Hepatocyte (in vitro differentiated cells): ENCODE measurements around the gene CELF5. TPM values are rescaled to one million over a fixed set of nuclear protein-coding genes. Genes with fewer than 3 reads are reported as not detected.
A peak's percentile ranks its signal among the peaks of the same experiment; 100 is the strongest.

ENCODE experiments used
- DNase-seq: peaks from one replicate; pipeline ENCODE4 v3.0.0-alpha.2; 2016; ENCODE audit warnings: low spot score
- H2AFZ ChIP-seq: fragments of 200-600 bp; sonication (generic); 2 replicates; pipeline ENCODE4 v1.6.0; 2016; ENCODE audit warnings: antibody characterized with exemption, mild to moderate bottlenecking
- H3K27ac ChIP-seq: fragments of 200-600 bp; sonication (generic); 2 replicates; pipeline ENCODE4 v1.5.1; 2016; ENCODE audit warnings: mild to moderate bottlenecking
- H3K27me3 ChIP-seq: fragments of 200-600 bp; sonication (generic); 2 replicates; pipeline ENCODE4 v1.6.1; 2016
- H3K36me3 ChIP-seq: fragments of 200-600 bp; sonication (generic); replicated peaks from 2 replicates; pipeline ENCODE4 v1.5.1; 2016; ENCODE audit warnings: low read depth; ENCODE audit not compliant: insufficient read depth
- H3K4me1 ChIP-seq: fragments of 200-600 bp; sonication (generic); 2 replicates; pipeline ENCODE4 v1.5.1; 2016; ENCODE audit warnings: mild to moderate bottlenecking, moderate library complexity; ENCODE audit not compliant: insufficient read depth
- H3K4me2 ChIP-seq: fragments of 200-600 bp; sonication (generic); 2 replicates; pipeline ENCODE4 v1.6.0; 2016
- H3K4me3 ChIP-seq: fragments of 200-600 bp; sonication (generic); 2 replicates; pipeline ENCODE4 v1.5.1; 2016; ENCODE audit warnings: mild to moderate bottlenecking
- H3K79me2 ChIP-seq: fragments of 200-600 bp; sonication (generic); 2 replicates; pipeline ENCODE4 v1.6.0; 2017; ENCODE audit warnings: mild to moderate bottlenecking
- H3K9me2 ChIP-seq: fragments of 200-600 bp; sonication (generic); replicated peaks from 2 replicates; pipeline ENCODE4 v1.6.0; 2017; ENCODE audit warnings: mild to moderate bottlenecking; ENCODE audit not compliant: insufficient read depth
- H3K9me3 ChIP-seq: fragments of 200-600 bp; sonication (generic); 2 replicates; pipeline ENCODE4 v1.5.1; 2016; ENCODE audit warnings: low read depth, mild to moderate bottlenecking
- H4K20me1 ChIP-seq: fragments of 200-600 bp; sonication (generic); 2 replicates; pipeline ENCODE4 v1.6.0; 2016; ENCODE audit warnings: mild to moderate bottlenecking; ENCODE audit not compliant: insufficient read depth, poor library complexity, severe bottlenecking
- EZH2 ChIP-seq: fragments of 200-600 bp; sonication (generic); IDR thresholded peaks from 2 replicates; pipeline ENCODE4 v1.6.1; 2016; ENCODE audit warnings: antibody characterized with exemption, mild to moderate bottlenecking, borderline replicate concordance
- EZH2phosphoT487 ChIP-seq: fragments of 200-600 bp; sonication (generic); IDR thresholded peaks from one replicate; pipeline ENCODE4 v1.6.1; 2018; ENCODE audit warnings: antibody characterized with exemption, mild to moderate bottlenecking, low read depth, moderate library complexity; ENCODE audit not compliant: unreplicated experiment, severe bottlenecking
- WGBS: methylation state at CpG from one replicate; pipeline ENCODE4 v1.1.6; 2016; ENCODE audit warnings: low lambda C conversion rate; ENCODE audit errors: missing lambda C conversion rate; 5-methylcytosine and 5-hydroxymethylcytosine counted together
- polyA plus RNA-seq: library from polyadenylated mRNA; unstranded; fragments of >200 nt; fragmentation: Nextera tagmentation; extraction: Ambion mirVana; gene quantifications from 2 replicates; pipeline ENCODE4 v1.2.1, GENCODE V29; 2016
- total RNA-seq: library from RNA; depleted of rRNA; stranded (reverse); fragments of >200 nt; gene quantifications from 2 replicates; pipeline ENCODE4 v1.2.3, GENCODE V29; 2014
- TF ChIP-seq, protein P1 (sequence below): fragments of 200-600 bp; sonication (generic); IDR thresholded peaks from 2 replicates; pipeline ENCODE4 v1.5.1; 2016; ENCODE audit warnings: antibody characterized with exemption, mild to moderate bottlenecking; ENCODE audit not compliant: poor library complexity

CELF5 gene
- total and polyA plus RNA-seq, 2 experiments from 2014 or later, result 0.03 to 0.17 TPM

DNA sequence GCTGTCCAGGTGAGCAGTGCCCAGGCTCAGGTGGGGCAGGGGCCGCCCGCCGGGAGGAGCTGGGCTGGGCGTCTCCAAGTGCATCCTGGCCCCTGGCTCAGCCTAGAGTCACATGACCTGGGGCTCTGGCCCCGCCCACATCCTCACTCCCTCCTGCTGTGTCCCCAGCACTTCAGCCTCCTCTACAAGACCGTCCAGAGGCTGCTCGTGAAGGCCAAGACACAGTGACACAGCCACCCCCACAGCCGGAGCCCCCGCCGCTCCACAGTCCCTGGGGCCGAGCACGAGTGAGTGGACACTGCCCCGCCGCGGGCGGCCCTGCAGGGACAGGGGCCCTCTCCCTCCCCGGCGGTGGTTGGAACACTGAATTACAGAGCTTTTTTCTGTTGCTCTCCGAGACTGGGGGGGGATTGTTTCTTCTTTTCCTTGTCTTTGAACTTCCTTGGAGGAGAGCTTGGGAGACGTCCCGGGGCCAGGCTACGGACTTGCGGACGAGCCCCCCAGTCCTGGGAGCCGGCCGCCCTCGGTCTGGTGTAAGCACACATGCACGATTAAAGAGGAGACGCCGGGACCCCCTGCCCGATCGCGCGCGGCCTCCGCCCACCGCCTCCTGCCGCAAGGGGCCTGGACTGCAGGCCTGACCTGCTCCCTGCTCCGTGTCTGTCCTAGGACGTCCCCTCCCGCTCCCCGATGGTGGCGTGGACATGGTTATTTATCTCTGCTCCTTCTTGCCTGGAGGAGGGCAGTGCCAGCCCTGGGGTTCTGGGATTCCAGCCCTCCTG is 16.8 kb upstream of the CELF5 start:
- H3K36me3 ChIP-seq, result no peaks in the 10 kb centered on the region
- TF ChIP-seq, protein P1, sequence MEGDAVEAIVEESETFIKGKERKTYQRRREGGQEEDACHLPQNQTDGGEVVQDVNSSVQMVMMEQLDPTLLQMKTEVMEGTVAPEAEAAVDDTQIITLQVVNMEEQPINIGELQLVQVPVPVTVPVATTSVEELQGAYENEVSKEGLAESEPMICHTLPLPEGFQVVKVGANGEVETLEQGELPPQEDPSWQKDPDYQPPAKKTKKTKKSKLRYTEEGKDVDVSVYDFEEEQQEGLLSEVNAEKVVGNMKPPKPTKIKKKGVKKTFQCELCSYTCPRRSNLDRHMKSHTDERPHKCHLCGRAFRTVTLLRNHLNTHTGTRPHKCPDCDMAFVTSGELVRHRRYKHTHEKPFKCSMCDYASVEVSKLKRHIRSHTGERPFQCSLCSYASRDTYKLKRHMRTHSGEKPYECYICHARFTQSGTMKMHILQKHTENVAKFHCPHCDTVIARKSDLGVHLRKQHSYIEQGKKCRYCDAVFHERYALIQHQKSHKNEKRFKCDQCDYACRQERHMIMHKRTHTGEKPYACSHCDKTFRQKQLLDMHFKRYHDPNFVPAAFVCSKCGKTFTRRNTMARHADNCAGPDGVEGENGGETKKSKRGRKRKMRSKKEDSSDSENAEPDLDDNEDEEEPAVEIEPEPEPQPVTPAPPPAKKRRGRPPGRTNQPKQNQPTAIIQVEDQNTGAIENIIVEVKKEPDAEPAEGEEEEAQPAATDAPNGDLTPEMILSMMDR, result no peak
- TF ChIP-seq EZH2 (no peak), EZH2phosphoT487 (no peak)
- no peak overlapping the region for H3K4me2 ChIP-seq
- WGBS, result 95% methylated on average over 36 of the region's 43 CpGs
- no peaks in the 10 kb centered on the region for H3K4me1 ChIP-seq
- no peaks in the 10 kb centered on the region for H3K9me2 ChIP-seq
- H4K20me1 ChIP-seq, result no peaks in the 10 kb centered on the region
- DNase-seq, result no peak
- no peak overlapping the region for H3K4me3 ChIP-seq
- no peaks in the 10 kb centered on the region for H3K79me2 ChIP-seq
- H3K9me3 ChIP-seq, result no peaks in the 10 kb centered on the region
- no peak overlapping the region for H2AFZ ChIP-seq
- no peak overlapping the region for H3K27ac ChIP-seq
- no peaks in the 10 kb centered on the region for H3K27me3 ChIP-seq

DNA sequence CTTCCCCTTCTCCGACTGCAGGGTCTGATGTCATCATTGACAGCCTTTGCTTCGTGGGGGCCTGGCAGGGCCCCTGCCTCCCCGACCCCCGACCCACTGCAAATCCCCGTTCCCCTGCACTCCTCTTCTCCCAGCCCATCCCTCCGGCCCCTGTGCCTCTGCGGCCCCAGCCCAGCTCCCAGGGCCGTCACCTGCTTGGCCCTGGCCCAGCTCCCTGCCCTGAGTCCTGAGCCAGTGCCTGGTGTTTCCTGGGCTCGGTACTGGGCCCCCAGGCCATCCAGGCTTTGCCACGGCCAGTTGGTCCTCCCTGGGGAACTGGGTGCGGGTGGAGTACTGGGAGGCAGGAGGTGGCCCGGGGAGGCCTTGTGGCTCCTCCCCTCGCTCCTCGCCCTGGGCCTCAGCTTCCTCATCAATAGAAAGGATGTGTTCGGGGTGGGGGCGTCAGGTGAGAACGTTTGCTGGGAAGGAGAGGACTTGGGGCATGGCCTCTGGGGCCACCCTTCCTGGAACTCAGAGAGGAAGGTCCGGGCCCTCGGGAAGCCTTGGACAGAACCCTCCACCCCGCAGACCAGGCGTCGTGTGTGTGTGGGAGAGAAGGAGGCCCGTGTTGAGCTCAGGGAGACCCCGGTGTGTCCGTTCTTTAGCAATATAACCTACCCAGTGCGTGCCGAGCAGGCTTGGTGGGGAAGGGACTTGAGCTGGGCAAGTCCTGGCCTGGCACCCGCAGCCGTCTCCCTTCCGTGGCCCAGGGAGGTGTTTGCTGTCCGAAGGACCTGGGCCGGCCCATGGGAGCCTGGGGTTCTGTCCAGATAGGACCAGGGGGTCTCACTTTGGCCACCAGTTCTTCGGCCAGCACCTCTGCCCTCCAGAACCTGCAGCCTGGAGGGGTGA is 15.9 kb upstream of the CELF5 start:
- TF ChIP-seq EZH2, result no peak
- no peak for TF ChIP-seq EZH2phosphoT487
- TF ChIP-seq, protein P1, result no peak
- Histone ChIP-seq H3K36me3 (no peaks in the 10 kb centered on the region), H3K4me1 (no peaks in the 10 kb centered on the region), H3K9me2 (no peaks in the 10 kb centered on the region), H3K9me3 (no peaks in the 10 kb centered on the region), H3K4me3 (no peak overlapping the region), H2AFZ (no peak overlapping the region), H3K27ac (no peak overlapping the region), H3K79me2 (no peaks in the 10 kb centered on the region), H4K20me1 (no peaks in the 10 kb centered on the region), H3K4me2 (no peak overlapping the region), H3K27me3 (no peaks in the 10 kb centered on the region)
- no peak for DNase-seq
- 96% methylated on average over 29 of the region's 33 CpGs for WGBS

DNA sequence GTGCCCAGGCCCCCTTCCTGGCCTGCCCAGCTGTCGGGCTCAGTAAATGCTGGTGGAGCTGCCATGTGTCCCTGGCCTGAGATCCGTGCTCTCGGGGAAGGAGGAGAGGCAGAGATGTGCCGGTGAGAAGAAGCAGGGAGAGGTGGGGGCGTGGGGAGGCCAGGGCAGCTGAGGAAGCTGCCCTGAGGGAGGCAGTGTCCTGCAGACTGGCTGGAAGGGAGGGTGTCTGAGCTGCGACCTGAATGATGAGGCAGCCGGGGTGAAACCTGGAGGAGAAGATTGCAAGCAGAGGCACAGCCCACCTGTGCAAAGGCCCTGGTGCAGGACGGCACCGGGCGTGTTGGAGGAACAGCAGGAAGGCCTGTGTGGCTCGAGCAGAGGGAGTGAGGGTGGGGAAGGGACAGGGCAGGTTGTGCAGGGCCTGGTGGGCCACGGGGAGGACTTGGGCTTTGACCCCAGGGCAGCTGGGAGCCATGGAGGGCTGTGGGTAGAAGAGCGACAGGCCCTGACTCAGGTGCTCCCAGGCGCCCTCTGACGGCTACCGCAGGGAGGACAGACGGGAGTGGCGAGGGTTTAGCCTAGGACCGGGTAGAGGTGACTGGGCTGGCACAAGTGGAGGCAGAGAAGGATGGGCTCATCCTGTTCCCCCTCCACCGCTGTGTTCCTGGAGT is 14.0 kb upstream of the CELF5 start:
- no peaks in the 10 kb centered on the region for H3K36me3 ChIP-seq
- no peak overlapping the region for H3K4me2 ChIP-seq
- H3K9me3 ChIP-seq, result no peaks in the 10 kb centered on the region
- H3K27ac ChIP-seq, result no peak overlapping the region
- no peaks in the 10 kb centered on the region for H3K9me2 ChIP-seq
- no peaks in the 10 kb centered on the region for H3K27me3 ChIP-seq
- no peaks in the 10 kb centered on the region for H3K4me1 ChIP-seq
- no peaks in the 10 kb centered on the region for H3K79me2 ChIP-seq
- no peaks in the 10 kb centered on the region for H4K20me1 ChIP-seq
- peak; percentile 52 for DNase-seq
- H3K4me3 ChIP-seq, result no peak overlapping the region
- WGBS, result 56% methylated on average over 19 of the region's 20 CpGs
- no peak for TF ChIP-seq EZH2
- TF ChIP-seq, protein P1, result peak; percentile 46
- no peak overlapping the region for H2AFZ ChIP-seq
